Activated naive CD8-positive, alpha-beta T cell treated with anti-CD3 and anti-CD28 coated beads for 36 hours (primary cell): ENCODE measurements around the gene FAM149A. TPM values are rescaled to one million over a fixed set of nuclear protein-coding genes. Genes with fewer than 3 reads are reported as not detected.

Source experiments
- DNase-seq: peaks from one replicate; pipeline ENCODE4 v3.0.0; 2021
- H3K27ac Mint-ChIP-seq: one replicate; pipeline ENCODE4 v1.8.0; 2022; ENCODE audit warnings: mild to moderate bottlenecking, moderate library complexity, mixed read lengths
- H3K27me3 Mint-ChIP-seq: one replicate; pipeline ENCODE4 v1.8.0; 2022; ENCODE audit warnings: mild to moderate bottlenecking, mixed read lengths
- H3K36me3 Mint-ChIP-seq: one replicate; pipeline ENCODE4 v1.8.0; 2021; ENCODE audit warnings: mild to moderate bottlenecking, mixed read lengths
- H3K4me1 Mint-ChIP-seq: one replicate; pipeline ENCODE4 v1.8.0; 2021; ENCODE audit warnings: mixed read lengths
- H3K4me3 Mint-ChIP-seq: one replicate; pipeline ENCODE4 v1.8.0; 2022; ENCODE audit warnings: mild to moderate bottlenecking, moderate library complexity, mixed read lengths
- H3K9me3 Mint-ChIP-seq: one replicate; pipeline ENCODE4 v1.8.0; 2022; ENCODE audit warnings: mixed read lengths
- total RNA-seq, 2 experiments: library from RNA; stranded (reverse); gene quantifications; one replicate each; pipeline ENCODE4 v1.2.3, GENCODE V29; 2021

FAM149A gene
- total RNA-seq, 2 experiments from 2014 or later, result 0.52 to 0.82 TPM

DNA sequence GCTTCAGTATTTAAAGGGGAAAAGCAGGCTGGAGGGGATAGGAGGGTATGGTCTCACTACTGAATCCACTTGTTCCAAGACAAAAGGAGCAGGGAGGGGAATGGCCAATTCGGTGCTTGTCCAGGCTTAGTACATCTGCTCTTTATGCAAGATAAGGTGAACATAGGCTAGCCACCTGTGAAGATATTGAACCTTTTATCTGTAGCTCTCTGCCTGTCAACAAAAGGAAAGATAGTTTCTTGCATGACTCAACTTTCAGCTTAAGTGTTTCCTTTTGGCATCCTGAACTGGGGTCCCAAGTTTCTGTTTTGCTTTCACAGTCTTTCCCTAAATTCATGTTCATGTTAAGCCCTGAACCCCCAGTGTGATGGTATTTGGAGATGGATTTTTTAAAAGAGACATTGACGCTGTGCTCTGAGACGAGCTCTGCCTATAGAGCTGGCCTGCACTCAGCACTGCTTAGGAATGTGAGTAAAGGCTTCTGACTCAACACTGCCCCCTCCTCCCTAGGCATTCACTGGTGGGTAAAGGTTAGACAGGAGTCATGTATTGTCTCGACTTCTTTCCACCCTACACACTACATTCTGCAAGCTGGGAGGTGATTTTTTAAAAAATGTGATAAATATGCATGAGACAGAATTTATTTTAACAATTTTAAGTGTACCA lies 28.2 kb downstream of the FAM149A start:
- DNase-seq, result no peak
- Mint-ChIP-seq H3K4me3 (no peak overlapping the region), H3K4me1 (peaks cover 12% of the 10 kb centered on the region), H3K27ac (no peak overlapping the region), H3K9me3 (no peaks in the 10 kb centered on the region), H3K27me3 (no peaks in the 10 kb centered on the region), H3K36me3 (no peaks in the 10 kb centered on the region)

DNA sequence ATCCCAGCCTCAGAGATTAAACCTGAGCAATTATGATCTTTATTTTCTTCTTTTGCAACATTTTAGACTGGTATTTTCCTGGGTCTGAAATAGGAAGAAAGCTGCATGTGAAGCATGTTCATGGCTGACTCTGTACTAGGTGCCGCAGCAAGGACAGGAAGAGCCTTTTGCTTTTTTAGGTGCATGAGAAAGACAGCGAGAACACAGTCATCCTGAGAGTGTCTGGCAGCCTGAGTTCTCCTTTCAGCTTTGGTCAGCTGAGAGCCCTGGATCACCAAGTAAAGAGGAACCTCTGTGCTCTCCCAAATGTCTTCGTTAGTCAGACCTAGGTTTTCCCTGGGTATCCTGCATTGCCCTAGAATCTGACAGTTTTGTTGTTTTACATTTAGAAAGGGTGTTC lies 29.8 kb downstream of the FAM149A start:
- no peak overlapping the region for H3K27ac Mint-ChIP-seq
- H3K9me3 Mint-ChIP-seq, result no peaks in the 10 kb centered on the region
- no peak for DNase-seq
- no peak overlapping the region for H3K4me3 Mint-ChIP-seq
- H3K27me3 Mint-ChIP-seq, result peaks cover 3% of the 10 kb centered on the region
- no peaks in the 10 kb centered on the region for H3K36me3 Mint-ChIP-seq
- peaks cover 12% of the 10 kb centered on the region for H3K4me1 Mint-ChIP-seq

GRCh38 chr4:186134861-186135260 lies 30.4 kb downstream of the FAM149A start:
- no peaks in the 10 kb centered on the region for H3K36me3 Mint-ChIP-seq
- peaks cover 12% of the 10 kb centered on the region for H3K4me1 Mint-ChIP-seq
- no peak for DNase-seq
- H3K9me3 Mint-ChIP-seq, result no peaks in the 10 kb centered on the region
- no peak overlapping the region for H3K4me3 Mint-ChIP-seq
- H3K27ac Mint-ChIP-seq, result no peak overlapping the region
- H3K27me3 Mint-ChIP-seq, result peaks cover 3% of the 10 kb centered on the region

GRCh38 chr4:186137196-186137794 lies 32.8 kb downstream of the FAM149A start:
- Mint-ChIP-seq H3K4me3 (no peak overlapping the region), H3K4me1 (peaks cover 12% of the 10 kb centered on the region)
- no peak for DNase-seq

DNA sequence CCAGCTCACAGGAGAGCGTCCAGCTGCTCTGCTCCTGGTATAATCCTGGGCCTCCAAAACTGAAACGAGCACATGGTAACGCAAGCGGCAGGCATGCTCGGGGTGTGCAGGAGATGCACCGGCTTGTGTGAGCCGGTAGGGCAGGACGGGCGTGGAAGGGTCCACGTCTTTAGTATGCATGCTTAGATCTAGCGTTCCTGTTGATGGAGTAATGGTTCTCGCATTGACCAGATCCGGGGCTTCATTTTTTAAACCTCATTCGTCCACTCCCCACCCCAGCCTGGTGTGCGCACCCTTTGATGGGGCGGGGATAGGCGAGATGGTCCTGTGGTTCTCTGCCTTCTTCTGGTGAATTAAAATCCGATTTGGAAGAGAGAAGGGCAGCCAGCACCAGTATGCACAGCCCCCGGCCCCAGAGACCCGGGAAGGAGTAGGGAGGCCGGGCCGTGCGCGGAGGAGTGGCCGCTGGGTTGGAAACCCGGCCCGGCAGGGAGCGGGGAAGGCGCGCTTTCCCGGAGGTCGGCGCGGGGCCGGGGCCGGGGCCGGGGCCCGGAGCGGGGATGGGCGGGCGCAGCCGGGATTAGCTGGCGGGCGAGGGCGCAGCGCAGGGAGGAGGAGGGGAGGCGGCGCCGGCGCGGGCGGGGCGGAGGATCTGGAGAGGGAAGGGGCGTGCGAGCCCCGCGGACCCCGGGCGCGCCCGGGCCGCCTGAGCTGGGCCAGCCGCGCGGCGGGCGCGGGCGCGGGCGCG lies 39.9 kb downstream of the FAM149A start:
- H3K4me1 Mint-ChIP-seq, result peaks cover 6% of the 10 kb centered on the region
- peak; percentile 18 for DNase-seq
- H3K4me3 Mint-ChIP-seq, result peak overlapping the region; percentile 69
- no peak overlapping the region for H3K27ac Mint-ChIP-seq
- peaks cover 61% of the 10 kb centered on the region for H3K27me3 Mint-ChIP-seq
- no peaks in the 10 kb centered on the region for H3K36me3 Mint-ChIP-seq
- H3K9me3 Mint-ChIP-seq, result no peaks in the 10 kb centered on the region

More at GRCh38 chr4:186137196-186137794, 32.8 kb downstream of the FAM149A start:
- Mint-ChIP-seq H3K36me3 (no peaks in the 10 kb centered on the region), H3K27me3 (peaks cover 11% of the 10 kb centered on the region), H3K9me3 (no peaks in the 10 kb centered on the region), H3K27ac (no peak overlapping the region)

DNA sequence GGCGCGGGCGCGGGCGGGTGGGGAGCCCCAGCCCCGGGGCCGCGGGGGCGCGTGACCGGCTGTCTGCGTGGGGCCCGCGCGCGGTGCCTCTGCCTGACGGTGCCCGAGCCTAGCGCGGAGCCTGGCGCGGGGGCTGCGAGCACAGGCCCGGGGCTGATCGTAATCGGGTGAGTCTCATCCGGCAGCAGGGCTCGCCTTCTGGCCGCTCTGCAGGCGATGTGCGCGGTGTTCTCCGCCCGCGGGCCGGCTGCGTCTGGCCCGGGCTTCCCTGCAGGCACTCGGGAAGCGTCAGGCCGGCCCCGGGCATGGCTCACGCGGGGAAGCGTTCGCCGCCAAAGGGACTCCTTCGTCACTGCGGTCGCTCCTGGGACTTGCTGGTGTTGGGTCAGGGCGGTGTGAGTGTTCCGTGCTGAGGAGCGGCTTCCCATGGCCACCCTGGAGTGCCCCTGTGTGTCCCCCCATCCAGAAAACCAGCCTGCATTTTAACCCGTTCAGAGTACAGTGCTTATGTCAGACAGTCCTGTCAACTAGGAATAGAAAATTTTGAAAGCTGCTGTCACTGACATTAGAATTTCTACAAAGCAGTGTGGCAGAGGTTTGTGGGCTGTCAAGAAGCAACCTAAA lies 40.6 kb downstream of the FAM149A start:
- Mint-ChIP-seq H3K27me3 (peaks cover 61% of the 10 kb centered on the region), H3K4me1 (peaks cover 6% of the 10 kb centered on the region), H3K9me3 (no peaks in the 10 kb centered on the region), H3K27ac (no peak overlapping the region), H3K36me3 (no peaks in the 10 kb centered on the region), H3K4me3 (peak overlapping the region; percentile 75)
- DNase-seq, result peak; percentile 22

DNA sequence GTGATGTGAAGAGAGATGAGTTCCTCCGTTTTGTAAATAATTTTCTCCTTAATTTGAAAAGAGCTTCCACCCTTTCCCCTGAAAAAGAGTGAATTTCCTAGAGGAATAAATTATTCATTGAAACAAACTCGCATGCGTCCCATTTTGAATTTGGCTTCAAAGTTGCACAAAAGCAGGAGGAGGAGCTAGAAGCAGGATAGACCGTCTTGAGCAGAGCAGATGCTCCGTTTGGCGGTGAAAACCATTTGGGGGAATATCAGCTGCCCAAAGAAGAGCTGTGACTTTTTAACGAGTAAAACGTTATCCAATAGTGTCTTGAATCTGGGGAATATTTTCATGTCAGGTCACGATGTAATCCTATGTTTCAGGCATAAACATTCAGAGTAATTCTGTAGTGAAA lies 42.0 kb downstream of the FAM149A start:
- Mint-ChIP-seq H3K36me3 (no peaks in the 10 kb centered on the region), H3K4me3 (no peak overlapping the region)
- no peak for DNase-seq

DNA sequence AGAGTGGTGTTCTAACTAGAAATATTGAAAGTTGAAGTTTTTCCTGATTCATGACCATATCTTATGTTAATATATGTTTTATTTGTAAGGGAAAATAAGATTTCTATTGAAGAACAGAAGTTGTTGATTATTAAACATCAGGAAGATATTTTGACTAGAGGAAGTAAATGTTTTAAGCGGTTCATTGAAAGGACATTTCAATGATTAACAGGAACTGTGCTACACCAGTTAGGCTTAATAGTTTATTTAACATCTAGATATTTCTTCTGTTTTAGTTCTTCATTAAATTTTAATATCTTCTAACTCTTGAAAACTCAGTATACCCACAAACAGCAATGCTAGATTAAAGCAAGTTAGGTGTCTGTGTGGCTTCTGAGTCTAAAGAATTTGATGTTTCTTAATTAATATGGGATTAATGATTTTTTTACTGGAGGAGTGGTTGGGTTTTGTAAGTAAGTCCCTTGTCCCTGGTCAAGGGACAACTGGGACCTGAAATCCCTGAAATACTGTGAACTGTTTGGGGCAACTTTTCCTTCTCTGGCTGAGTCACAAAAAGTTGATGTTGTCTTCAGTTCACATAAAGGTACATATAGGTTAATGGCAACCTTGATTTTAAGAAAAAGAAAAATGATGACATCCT lies 44.0 kb downstream of the FAM149A start:
- no peaks in the 10 kb centered on the region for H3K9me3 Mint-ChIP-seq
- H3K4me3 Mint-ChIP-seq, result no peak overlapping the region
- no peaks in the 10 kb centered on the region for H3K36me3 Mint-ChIP-seq
- no peak overlapping the region for H3K27ac Mint-ChIP-seq
- H3K4me1 Mint-ChIP-seq, result peaks cover 6% of the 10 kb centered on the region
- peaks cover 51% of the 10 kb centered on the region for H3K27me3 Mint-ChIP-seq
- DNase-seq, result no peak

More for the DNA sequence above, 42.0 kb downstream of the FAM149A start:
- Mint-ChIP-seq H3K4me1 (peaks cover 6% of the 10 kb centered on the region), H3K27me3 (peaks cover 56% of the 10 kb centered on the region), H3K9me3 (no peaks in the 10 kb centered on the region), H3K27ac (no peak overlapping the region)

- H3K36me3 Mint-ChIP-seq, result no peaks in the 10 kb centered on the region
- DNase-seq, result no peak
- H3K4me1 Mint-ChIP-seq, result no peaks in the 10 kb centered on the region
- H3K27me3 Mint-ChIP-seq, result peaks cover 46% of the 10 kb centered on the region
- no peaks in the 10 kb centered on the region for H3K9me3 Mint-ChIP-seq
- H3K4me3 Mint-ChIP-seq, result no peak overlapping the region
- H3K27ac Mint-ChIP-seq, result no peak overlapping the region
Measured at GRCh38 chr4:186149872-186150271, 45.4 kb downstream of the FAM149A start.

DNA sequence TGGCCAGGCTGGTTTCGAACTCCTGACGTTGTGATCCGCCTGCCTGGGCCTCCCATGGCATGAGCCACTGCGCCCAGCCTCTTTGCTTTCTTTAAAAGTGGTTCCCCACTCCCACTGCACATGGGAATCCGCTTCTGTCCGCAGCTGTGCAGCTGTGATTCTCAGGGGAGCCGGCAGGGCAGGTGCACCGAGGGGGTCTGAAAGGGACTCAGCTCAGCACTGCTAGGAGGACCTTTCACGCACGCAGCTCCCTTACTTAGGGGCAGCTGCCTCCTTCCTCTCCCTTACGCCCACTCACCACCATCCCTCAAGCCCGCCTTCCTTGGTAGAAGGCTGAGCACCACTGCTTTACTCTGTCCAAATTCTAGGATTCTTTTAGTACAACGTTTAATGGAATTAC lies 46.4 kb downstream of the FAM149A start:
- DNase-seq, result no peak
- Mint-ChIP-seq H3K4me3 (no peak overlapping the region), H3K27ac (no peak overlapping the region), H3K4me1 (no peaks in the 10 kb centered on the region), H3K36me3 (no peaks in the 10 kb centered on the region), H3K27me3 (peaks cover 38% of the 10 kb centered on the region), H3K9me3 (no peaks in the 10 kb centered on the region)

GRCh38 chr4:186151499-186151898 lies 47.0 kb downstream of the FAM149A start:
- no peaks in the 10 kb centered on the region for H3K9me3 Mint-ChIP-seq
- no peaks in the 10 kb centered on the region for H3K36me3 Mint-ChIP-seq
- H3K27ac Mint-ChIP-seq, result no peak overlapping the region

GRCh38 chr4:186158021-186158813 lies 53.7 kb downstream of the FAM149A start:
- peaks cover 2% of the 10 kb centered on the region for H3K4me1 Mint-ChIP-seq
- peaks cover 10% of the 10 kb centered on the region for H3K27me3 Mint-ChIP-seq
- no peak overlapping the region for H3K27ac Mint-ChIP-seq
- no peak overlapping the region for H3K4me3 Mint-ChIP-seq
- DNase-seq, result no peak
- no peaks in the 10 kb centered on the region for H3K36me3 Mint-ChIP-seq
- H3K9me3 Mint-ChIP-seq, result no peaks in the 10 kb centered on the region

More at GRCh38 chr4:186151499-186151898, 47.0 kb downstream of the FAM149A start:
- H3K4me3 Mint-ChIP-seq, result no peak overlapping the region
- H3K4me1 Mint-ChIP-seq, result no peaks in the 10 kb centered on the region
- DNase-seq, result no peak
- H3K27me3 Mint-ChIP-seq, result peaks cover 33% of the 10 kb centered on the region

DNA sequence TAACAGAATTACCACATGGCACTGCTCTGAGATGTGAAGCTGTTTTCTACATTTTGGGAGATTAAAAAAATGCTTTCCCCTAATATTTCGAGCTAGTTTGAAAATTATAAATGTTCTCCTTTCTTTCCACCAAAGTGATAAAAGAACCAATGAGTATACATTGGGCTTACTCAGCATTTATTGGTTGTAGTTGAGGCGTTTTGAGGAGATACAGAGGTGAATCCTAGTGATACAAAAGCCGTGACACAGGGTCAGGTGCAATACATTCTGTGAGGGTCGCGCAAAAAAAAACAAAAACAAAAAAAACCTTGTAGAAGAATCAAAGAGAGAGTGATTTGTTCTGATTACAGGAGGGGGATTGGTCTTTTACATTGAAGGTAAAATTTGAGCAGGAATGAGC lies 54.5 kb downstream of the FAM149A start:
- no peak overlapping the region for H3K27ac Mint-ChIP-seq
- H3K36me3 Mint-ChIP-seq, result no peaks in the 10 kb centered on the region
- peaks cover 5% of the 10 kb centered on the region for H3K27me3 Mint-ChIP-seq
- peaks cover 2% of the 10 kb centered on the region for H3K4me1 Mint-ChIP-seq
- H3K9me3 Mint-ChIP-seq, result no peaks in the 10 kb centered on the region
- no peak for DNase-seq
- no peak overlapping the region for H3K4me3 Mint-ChIP-seq

DNA sequence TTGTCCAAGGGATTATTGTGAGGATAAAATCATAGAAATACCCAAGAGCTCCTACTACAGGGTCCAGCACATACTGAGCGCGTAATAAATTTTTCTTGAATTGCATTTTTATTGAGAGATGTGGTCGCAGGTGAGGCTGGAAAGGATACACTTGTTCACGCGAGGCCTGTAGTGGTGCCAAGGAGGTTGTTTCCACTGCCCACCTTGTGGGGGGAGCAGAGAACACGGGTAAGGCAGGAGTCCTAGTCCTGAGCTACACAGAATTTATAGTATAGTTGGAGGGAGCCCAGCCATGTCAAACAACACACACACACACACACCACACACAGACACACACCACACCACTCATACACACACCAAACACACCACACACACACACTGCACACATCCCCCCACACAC lies 55.1 kb downstream of the FAM149A start:
- Mint-ChIP-seq H3K27ac (no peak overlapping the region), H3K36me3 (no peaks in the 10 kb centered on the region), H3K4me1 (peaks cover 2% of the 10 kb centered on the region), H3K9me3 (no peaks in the 10 kb centered on the region), H3K4me3 (no peak overlapping the region), H3K27me3 (peaks cover 6% of the 10 kb centered on the region)
- DNase-seq, result no peak
